ENCODE measurements around the gene SOD2.

- TF ChIP-seq CTCF (IDR thresholded peaks at IDR 0.05) (no peak), EZH2 (IDR thresholded peaks at IDR 0.05; ENCODE audit: borderline replicate concordance, insufficient read depth, low read depth, low read length, poor library complexity, severe bottlenecking) (no peak)
These were observed 30.2 kb upstream of the SOD2 start for GRCh38 chr6:159723259-159723658.

Data from B cell (primary cell).